ENCODE results near the gene NEU3. TPM values are rescaled to one million over a fixed set of nuclear protein-coding genes. Genes with fewer than 3 reads are reported as not detected.
"Not testable (repeated sequence)": the region's sequence is repeated elsewhere in the genome, so short reads cannot be mapped to it uniquely, and the experiment has no call there.

The NEU3 gene
- total RNA-seq, 1 donor from 2014 or later: 4.9 TPM

- peak; percentile 10 for ATAC-seq
- intact Hi-C loops (cut with micrococcal nuclease): loop anchor here (10.0 kb wide), 1 partner anchor 221 kb away; the partner anchor contains the start of gene TPBGL
- DNase-seq: no peak
Measured at GRCh38 chr11:75023446-75024067, 34.8 kb downstream of the NEU3 start.

- DNase-seq (no peak), ATAC-seq (no peak)
- intact Hi-C loops (cut with micrococcal nuclease): loop anchor here (10.0 kb wide), 1 partner anchor 221 kb away; the partner anchor contains the start of gene TPBGL
Measured at GRCh38 chr11:75024068-75024449, 35.3 kb downstream of the NEU3 start.

- DNase-seq (no peak), ATAC-seq (no peak)
- intact Hi-C loops (cut with micrococcal nuclease): loop anchor here (10.0 kb wide), 1 partner anchor 220 kb away; the partner anchor contains the start of gene TPBGL
Measured at GRCh38 chr11:75024764-75025211, 36.1 kb downstream of the NEU3 start.

GRCh38 chr11:75025561-75025960 is 36.8 kb downstream of the NEU3 start:
- no peak for ATAC-seq
- no peak for DNase-seq
- intact Hi-C loops (cut with micrococcal nuclease): loop anchor here (10.0 kb wide), 1 partner anchor 219 kb away; the partner anchor contains the start of gene TPBGL

- intact Hi-C loops (cut with micrococcal nuclease): loop anchor here (10.0 kb wide), 1 partner anchor 216 kb away; the partner anchor contains the start of gene TPBGL
- ATAC-seq: no peak
- DNase-seq: no peak
Measured at GRCh38 chr11:75028321-75028720, 39.6 kb downstream of the NEU3 start.

GRCh38 chr11:75028724-75029123 is 40.0 kb downstream of the NEU3 start:
- intact Hi-C loops (cut with micrococcal nuclease): loop anchor here (10.0 kb wide), 1 partner anchor 216 kb away; the partner anchor contains the start of gene TPBGL
- ATAC-seq: no peak

GRCh38 chr11:75029836-75030631 is 41.3 kb downstream of the NEU3 start:
- DNase-seq: no peak
- no peak for ATAC-seq
- intact Hi-C loops (cut with micrococcal nuclease): loop anchor here (5.0 to 10.0 kb wide), 2 partner anchors 98 to 215 kb away; partner anchors contain the start of gene TPBGL

More at GRCh38 chr11:75028724-75029123, 40.0 kb downstream of the NEU3 start:
- DNase-seq: no peak

GRCh38 chr11:75031224-75031753 is 42.6 kb downstream of the NEU3 start:
- no peak for DNase-seq
- peak; percentile 71 for ATAC-seq
- intact Hi-C loops (cut with micrococcal nuclease): loop anchor here (5.0 kb wide), 1 partner anchor 99 kb away; no protein-coding TSS in a partner anchor

GRCh38 chr11:75031771-75032549 is 43.2 kb downstream of the NEU3 start:
- intact Hi-C loops (cut with micrococcal nuclease): loop anchor here (5.0 kb wide), 1 partner anchor 100 kb away; no protein-coding TSS in a partner anchor

GRCh38 chr11:75032550-75032935 is 43.8 kb downstream of the NEU3 start:
- no peak for DNase-seq
- no peak for ATAC-seq
- intact Hi-C loops (cut with micrococcal nuclease): loop anchor here (5.0 kb wide), 1 partner anchor 100 kb away; no protein-coding TSS in a partner anchor

More at GRCh38 chr11:75031771-75032549, 43.2 kb downstream of the NEU3 start:
- ATAC-seq (peak; percentile 91), DNase-seq (peak; percentile 83)

GRCh38 chr11:75033916-75034315 is 45.2 kb downstream of the NEU3 start:
- intact Hi-C loops (cut with micrococcal nuclease): loop anchor here (5.0 kb wide), 1 partner anchor 102 kb away; no protein-coding TSS in a partner anchor
- ATAC-seq: no peak
- DNase-seq: no peak

GRCh38 chr11:75035256-75035655 is 46.5 kb downstream of the NEU3 start:
- no peak for DNase-seq
- ATAC-seq: no peak
- intact Hi-C loops (cut with micrococcal nuclease): no loop called here

GRCh38 chr11:75035911-75036565 is 47.3 kb downstream of the NEU3 start:
- intact Hi-C loops (cut with micrococcal nuclease): no loop called here
- ATAC-seq (no peak), DNase-seq (no peak)

GRCh38 chr11:75040167-75040770 is 51.5 kb downstream of the NEU3 start:
- DNase-seq (no peak), ATAC-seq (no peak)
- intact Hi-C loops (cut with micrococcal nuclease): no loop called here

GRCh38 chr11:75041263-75041662 is 52.5 kb downstream of the NEU3 start:
- DNase-seq (no peak), ATAC-seq (no peak)
- intact Hi-C loops (cut with micrococcal nuclease): no loop called here

- DNase-seq; intact Hi-C loops (cut with micrococcal nuclease); ATAC-seq: not testable (repeated sequence)
Measured at GRCh38 chr11:75041821-75042220, 53.1 kb downstream of the NEU3 start.

GRCh38 chr11:75044381-75045170 is 55.8 kb downstream of the NEU3 start:
- intact Hi-C loops (cut with micrococcal nuclease); ATAC-seq: not testable (repeated sequence)

More at GRCh38 chr11:75044381-75045170, 55.8 kb downstream of the NEU3 start:
- not testable (repeated sequence) for DNase-seq

All from left ventricle myocardium superior (tissue), 1 donor.